ENCODE measurements around the gene RPLP2. TPM values are rescaled to one million over a fixed set of nuclear protein-coding genes. Genes with fewer than 3 reads are reported as not detected.

Gene RPLP2
- total RNA-seq, 1 experiment from 2014 or later: 3,468 TPM

DNA sequence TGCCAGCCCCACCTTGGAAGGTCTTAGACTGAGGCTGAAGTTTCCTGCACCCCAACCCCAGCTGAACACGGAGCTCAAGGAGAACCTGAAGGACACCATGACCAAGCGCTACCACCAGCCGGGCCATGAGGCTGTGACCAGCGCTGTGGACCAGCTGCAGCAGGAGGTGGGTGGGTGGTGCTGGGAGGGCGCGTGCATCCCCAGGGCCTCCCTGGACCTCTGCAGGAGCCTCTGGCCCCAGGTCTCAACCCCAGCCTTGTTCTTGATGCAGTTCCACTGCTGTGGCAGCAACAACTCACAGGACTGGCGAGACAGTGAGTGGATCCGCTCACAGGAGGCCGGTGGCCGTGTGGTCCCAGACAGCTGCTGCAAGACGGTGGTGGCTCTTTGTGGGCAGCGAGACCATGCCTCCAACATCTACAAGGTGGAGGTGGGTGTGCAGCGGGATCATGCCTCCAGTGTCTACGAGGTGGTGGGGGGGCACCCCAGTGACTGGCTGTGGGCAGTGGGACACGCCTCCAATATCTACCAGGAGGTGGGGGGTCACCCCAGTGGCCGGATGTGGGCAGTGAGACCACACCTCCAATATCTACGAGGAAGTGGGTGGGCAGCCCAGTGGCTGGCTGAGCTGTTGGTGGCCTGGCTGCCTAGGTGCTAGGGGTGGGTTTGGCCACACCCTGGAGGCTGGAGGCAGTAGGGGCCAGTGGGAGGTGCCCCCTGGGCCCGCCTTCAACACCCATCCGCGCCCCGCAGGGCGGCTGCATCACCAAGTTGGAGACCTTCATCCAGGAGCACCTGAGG is 27.6 kb downstream of the RPLP2 start:
- Histone ChIP-seq H3K4me1 (ENCODE audit: control insufficient read depth, insufficient read depth, low read length) (peaks cover 63% of the 10 kb centered on the region), H3K27me3 (ENCODE audit: control insufficient read depth, insufficient read depth, low read length) (no peaks in the 10 kb centered on the region), H3K27ac (ENCODE audit: low read length) (peak overlapping the region; percentile 92), H3K9me3 (ENCODE audit: control insufficient read depth, insufficient read depth, low read depth, low read length) (no peaks in the 10 kb centered on the region), H3K36me3 (ENCODE audit: control insufficient read depth, insufficient read depth, low read length) (peaks cover 5% of the 10 kb centered on the region; the same call in 1 of the 2 replicates), H3K4me3 (ENCODE audit: low read depth in 2 of 2, low read length in 2 of 2) (no peak overlapping the region; a peak in 1 of 4 replicates)
- in situ Hi-C loops (cut with HindIII; ENCODE audit: low pct_unique_long_range_greater_than_20kb, low sequenced_read_pairs): no loop called here
- ChIA-PET CTCF (interaction anchor here (0.7 kb wide), 1 partner anchor 213 kb away, joined by 8 read pairs; no protein-coding TSS in a partner anchor), POLR2A (interaction anchor here (0.6 kb wide), 2 partner anchors 10 to 27 kb away, joined by 5 to 6 read pairs; partner anchors contain the start of gene CRACR2B)
- intact Hi-C loops (cut with micrococcal nuclease; ENCODE audit: unreplicated experiment): no loop called here
- DNase-seq (ENCODE audit: low read depth, low spot score): no peak
- TF ChIP-seq, protein P1, sequence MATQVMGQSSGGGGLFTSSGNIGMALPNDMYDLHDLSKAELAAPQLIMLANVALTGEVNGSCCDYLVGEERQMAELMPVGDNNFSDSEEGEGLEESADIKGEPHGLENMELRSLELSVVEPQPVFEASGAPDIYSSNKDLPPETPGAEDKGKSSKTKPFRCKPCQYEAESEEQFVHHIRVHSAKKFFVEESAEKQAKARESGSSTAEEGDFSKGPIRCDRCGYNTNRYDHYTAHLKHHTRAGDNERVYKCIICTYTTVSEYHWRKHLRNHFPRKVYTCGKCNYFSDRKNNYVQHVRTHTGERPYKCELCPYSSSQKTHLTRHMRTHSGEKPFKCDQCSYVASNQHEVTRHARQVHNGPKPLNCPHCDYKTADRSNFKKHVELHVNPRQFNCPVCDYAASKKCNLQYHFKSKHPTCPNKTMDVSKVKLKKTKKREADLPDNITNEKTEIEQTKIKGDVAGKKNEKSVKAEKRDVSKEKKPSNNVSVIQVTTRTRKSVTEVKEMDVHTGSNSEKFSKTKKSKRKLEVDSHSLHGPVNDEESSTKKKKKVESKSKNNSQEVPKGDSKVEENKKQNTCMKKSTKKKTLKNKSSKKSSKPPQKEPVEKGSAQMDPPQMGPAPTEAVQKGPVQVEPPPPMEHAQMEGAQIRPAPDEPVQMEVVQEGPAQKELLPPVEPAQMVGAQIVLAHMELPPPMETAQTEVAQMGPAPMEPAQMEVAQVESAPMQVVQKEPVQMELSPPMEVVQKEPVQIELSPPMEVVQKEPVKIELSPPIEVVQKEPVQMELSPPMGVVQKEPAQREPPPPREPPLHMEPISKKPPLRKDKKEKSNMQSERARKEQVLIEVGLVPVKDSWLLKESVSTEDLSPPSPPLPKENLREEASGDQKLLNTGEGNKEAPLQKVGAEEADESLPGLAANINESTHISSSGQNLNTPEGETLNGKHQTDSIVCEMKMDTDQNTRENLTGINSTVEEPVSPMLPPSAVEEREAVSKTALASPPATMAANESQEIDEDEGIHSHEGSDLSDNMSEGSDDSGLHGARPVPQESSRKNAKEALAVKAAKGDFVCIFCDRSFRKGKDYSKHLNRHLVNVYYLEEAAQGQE (IDR thresholded peaks at IDR 0.05; ENCODE audit: insufficient read depth in 1 of 2, low read depth in 2 of 2, low read length in 1 of 2): no peak
- TF ChIP-seq POLR2AphosphoS5 (IDR thresholded peaks at IDR 0.05; ENCODE audit: low read depth, low read length) (peak; percentile 70), SIN3A (IDR thresholded peaks at IDR 0.05; ENCODE audit: borderline replicate concordance, insufficient read depth, low read depth, low read length) (peak; percentile 45; the same call in 1 of the 2 replicates), TCF7L2 (IDR thresholded peaks at IDR 0.05; ENCODE audit: low read depth, low read length) (0 out of 2 replicates have a peak, but pooled peaks have one; percentile 8)
- TF ChIP-seq, protein P2, sequence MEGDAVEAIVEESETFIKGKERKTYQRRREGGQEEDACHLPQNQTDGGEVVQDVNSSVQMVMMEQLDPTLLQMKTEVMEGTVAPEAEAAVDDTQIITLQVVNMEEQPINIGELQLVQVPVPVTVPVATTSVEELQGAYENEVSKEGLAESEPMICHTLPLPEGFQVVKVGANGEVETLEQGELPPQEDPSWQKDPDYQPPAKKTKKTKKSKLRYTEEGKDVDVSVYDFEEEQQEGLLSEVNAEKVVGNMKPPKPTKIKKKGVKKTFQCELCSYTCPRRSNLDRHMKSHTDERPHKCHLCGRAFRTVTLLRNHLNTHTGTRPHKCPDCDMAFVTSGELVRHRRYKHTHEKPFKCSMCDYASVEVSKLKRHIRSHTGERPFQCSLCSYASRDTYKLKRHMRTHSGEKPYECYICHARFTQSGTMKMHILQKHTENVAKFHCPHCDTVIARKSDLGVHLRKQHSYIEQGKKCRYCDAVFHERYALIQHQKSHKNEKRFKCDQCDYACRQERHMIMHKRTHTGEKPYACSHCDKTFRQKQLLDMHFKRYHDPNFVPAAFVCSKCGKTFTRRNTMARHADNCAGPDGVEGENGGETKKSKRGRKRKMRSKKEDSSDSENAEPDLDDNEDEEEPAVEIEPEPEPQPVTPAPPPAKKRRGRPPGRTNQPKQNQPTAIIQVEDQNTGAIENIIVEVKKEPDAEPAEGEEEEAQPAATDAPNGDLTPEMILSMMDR (IDR thresholded peaks at IDR 0.05): no peak
- ATAC-seq: peak; percentile 17
- BruUV-seq (replicated peaks): no TSS peak

DNA sequence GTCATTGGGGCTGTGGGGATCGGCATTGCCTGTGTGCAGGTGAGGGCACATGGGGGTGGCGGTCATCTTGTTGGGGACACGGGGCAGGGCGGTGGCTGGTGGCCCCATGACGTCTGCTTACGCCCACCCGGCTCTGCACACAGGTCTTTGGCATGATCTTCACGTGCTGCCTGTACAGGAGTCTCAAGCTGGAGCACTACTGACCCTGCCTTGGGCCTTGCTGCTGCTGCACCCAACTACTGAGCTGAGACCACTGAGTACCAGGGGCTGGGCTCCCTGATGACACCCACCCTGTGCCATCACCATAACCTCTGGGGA is 28.2 kb downstream of the RPLP2 start:
- CTCF ChIA-PET: interaction anchor here (0.7 to 1.3 kb wide), 2 partner anchors 17 to 213 kb away, joined by 3 to 8 read pairs; no protein-coding TSS in a partner anchor

More for the DNA sequence above, 28.2 kb downstream of the RPLP2 start:
- DNase-seq (ENCODE audit: low read depth, low spot score) (no peak), ATAC-seq (peak; percentile 5)
- Histone ChIP-seq H3K27ac (ENCODE audit: low read length) (peak overlapping the region; percentile 92), H3K27me3 (ENCODE audit: control insufficient read depth, insufficient read depth, low read length) (no peaks in the 10 kb centered on the region), H3K4me1 (ENCODE audit: control insufficient read depth, insufficient read depth, low read length) (peaks cover 63% of the 10 kb centered on the region), H3K36me3 (ENCODE audit: control insufficient read depth, insufficient read depth, low read length) (peaks cover 5% of the 10 kb centered on the region; the same call in 1 of the 2 replicates), H3K4me3 (ENCODE audit: low read depth in 2 of 2, low read length in 2 of 2) (no peak overlapping the region), H3K9me3 (ENCODE audit: control insufficient read depth, insufficient read depth, low read depth, low read length) (no peaks in the 10 kb centered on the region)
- POLR2A ChIA-PET: no interaction called here
- in situ Hi-C loops (cut with HindIII; ENCODE audit: low pct_unique_long_range_greater_than_20kb, low sequenced_read_pairs): no loop called here
- intact Hi-C loops (cut with micrococcal nuclease; ENCODE audit: unreplicated experiment): no loop called here
- no TSS peak for BruUV-seq (replicated peaks)
- TF ChIP-seq SIN3A (IDR thresholded peaks at IDR 0.05; ENCODE audit: borderline replicate concordance, insufficient read depth, low read depth, low read length) (no peak), POLR2AphosphoS5 (IDR thresholded peaks at IDR 0.05; ENCODE audit: low read depth, low read length) (peak; percentile 9; the same call in 1 of the 2 replicates)
